Parathyroid adenoma (tissue), 2 donors: ENCODE results near the gene KLF12.

Source experiments
- H2AFZ ChIP-seq: fragments of 300-600 bp; sonication (generic); one replicate; pipeline ENCODE4 v1.7.0; 2017; ENCODE audit warnings: antibody characterized with exemption, mild to moderate bottlenecking
- H3K27ac ChIP-seq: fragments of 300-600 bp; sonication (generic); one replicate; pipeline ENCODE4 v1.7.0; 2017
- H3K27me3 ChIP-seq: fragments of 300-600 bp; sonication (generic); one replicate; pipeline ENCODE4 v1.7.0; 2017; ENCODE audit warnings: low read length; ENCODE audit not compliant: control insufficient read depth, insufficient read depth
- H3K36me3 ChIP-seq: fragments of 300-600 bp; sonication (generic); one replicate; pipeline ENCODE4 v1.7.0; 2017; ENCODE audit warnings: low read length; ENCODE audit not compliant: control insufficient read depth, insufficient read depth
- H3K4me1 ChIP-seq: fragments of 300-600 bp; sonication (generic); one replicate; pipeline ENCODE4 v1.7.0; 2017; ENCODE audit warnings: control low read depth
- H3K4me2 ChIP-seq: fragments of 300-600 bp; sonication (generic); one replicate; pipeline ENCODE4 v1.7.0; 2017; ENCODE audit warnings: low read length
- H3K4me3 ChIP-seq: fragments of 300-600 bp; sonication (generic); one replicate; pipeline ENCODE4 v1.7.0; 2017; ENCODE audit warnings: low read depth, low read length
- H3K79me2 ChIP-seq: fragments of 300-600 bp; sonication (generic); one replicate; pipeline ENCODE4 v1.7.0; 2017; ENCODE audit warnings: control low read depth
- H3K9ac ChIP-seq: fragments of 300-600 bp; sonication (generic); one replicate; pipeline ENCODE4 v1.7.0; 2017; ENCODE audit warnings: mild to moderate bottlenecking
- H3K9me3 ChIP-seq: fragments of 300-600 bp; sonication (generic); one replicate; pipeline ENCODE4 v1.7.0; 2017; ENCODE audit warnings: low read length; ENCODE audit not compliant: control insufficient read depth
- CTCF ChIP-seq: fragments of 300-600 bp; sonication (generic); IDR thresholded peaks from one replicate; pipeline ENCODE4 v1.7.0; 2017; ENCODE audit warnings: antibody characterized with exemption, mild to moderate bottlenecking
- donor health status: primary hyperparathyroidism.

Gene KLF12

GRCh38 chr13:74169676-74170075, 35.5 kb upstream of the KLF12 start:
- no peak overlapping the region for H3K27ac ChIP-seq
- H3K4me2 ChIP-seq = no peak overlapping the region
- H3K36me3 ChIP-seq = no peaks in the 10 kb centered on the region
- no peak for TF ChIP-seq CTCF
- no peaks in the 10 kb centered on the region for H3K27me3 ChIP-seq
- H3K4me3 ChIP-seq = no peak overlapping the region
- no peak overlapping the region for H3K9ac ChIP-seq
- H3K4me1 ChIP-seq = no peaks in the 10 kb centered on the region
- no peak overlapping the region for H2AFZ ChIP-seq
- H3K9me3 ChIP-seq = no peaks in the 10 kb centered on the region
- no peaks in the 10 kb centered on the region for H3K79me2 ChIP-seq

GRCh38 chr13:74168263-74168675, 34.1 kb upstream of the KLF12 start:
- Histone ChIP-seq H3K79me2 (no peaks in the 10 kb centered on the region), H3K36me3 (no peaks in the 10 kb centered on the region), H3K4me2 (no peak overlapping the region), H3K27ac (no peak overlapping the region), H2AFZ (no peak overlapping the region), H3K27me3 (no peaks in the 10 kb centered on the region), H3K4me3 (no peak overlapping the region), H3K9me3 (no peaks in the 10 kb centered on the region), H3K9ac (no peak overlapping the region), H3K4me1 (no peaks in the 10 kb centered on the region)
- TF ChIP-seq CTCF = no peak

GRCh38 chr13:74166261-74167004, 32.2 kb upstream of the KLF12 start:
- H3K27ac ChIP-seq = no peak overlapping the region
- no peaks in the 10 kb centered on the region for H3K36me3 ChIP-seq
- H3K9me3 ChIP-seq = no peaks in the 10 kb centered on the region
- no peak overlapping the region for H3K4me2 ChIP-seq
- no peak for TF ChIP-seq CTCF
- no peaks in the 10 kb centered on the region for H3K4me1 ChIP-seq
- H2AFZ ChIP-seq = no peak overlapping the region
- no peaks in the 10 kb centered on the region for H3K27me3 ChIP-seq
- no peak overlapping the region for H3K9ac ChIP-seq
- H3K4me3 ChIP-seq = no peak overlapping the region
- H3K79me2 ChIP-seq = no peaks in the 10 kb centered on the region

GRCh38 chr13:74162782-74163181, 28.6 kb upstream of the KLF12 start:
- no peak overlapping the region for H3K9ac ChIP-seq
- TF ChIP-seq CTCF = no peak
- no peaks in the 10 kb centered on the region for H3K27me3 ChIP-seq

GRCh38 chr13:74162135-74162534, 27.9 kb upstream of the KLF12 start:
- TF ChIP-seq CTCF = no peak
- H3K9me3 ChIP-seq = no peaks in the 10 kb centered on the region

More at GRCh38 chr13:74162782-74163181, 28.6 kb upstream of the KLF12 start:
- H2AFZ ChIP-seq = no peak overlapping the region
- no peaks in the 10 kb centered on the region for H3K79me2 ChIP-seq
- no peaks in the 10 kb centered on the region for H3K9me3 ChIP-seq
- H3K4me3 ChIP-seq = no peak overlapping the region
- H3K27ac ChIP-seq = no peak overlapping the region
- no peaks in the 10 kb centered on the region for H3K36me3 ChIP-seq
- no peaks in the 10 kb centered on the region for H3K4me1 ChIP-seq
- no peak overlapping the region for H3K4me2 ChIP-seq

More at GRCh38 chr13:74162135-74162534, 27.9 kb upstream of the KLF12 start:
- Histone ChIP-seq H3K27me3 (no peaks in the 10 kb centered on the region), H2AFZ (no peak overlapping the region), H3K4me3 (no peak overlapping the region), H3K9ac (no peak overlapping the region), H3K36me3 (no peaks in the 10 kb centered on the region), H3K4me1 (no peaks in the 10 kb centered on the region), H3K79me2 (no peaks in the 10 kb centered on the region), H3K27ac (no peak overlapping the region), H3K4me2 (no peak overlapping the region)
